ENCODE measurements around the gene RRM2. TPM values are rescaled to one million over a fixed set of nuclear protein-coding genes. Genes with fewer than 3 reads are reported as not detected.

Gene RRM2
- polyA plus RNA-seq, 2 of the 4 experiments (the other 2 are of a cell fraction): 84.4 to 111 TPM

GRCh38 chr2:10120158-10120876, 2.2 kb upstream of the RRM2 start (continued):
- TF ChIP-seq ZSCAN20 (CRISPR knock-in tag; IDR thresholded peaks at IDR 0.05) (no peak), PHF8 (IDR thresholded peaks at IDR 0.05; ENCODE audit: borderline replicate concordance, low read depth) (peak; percentile 88), FOSL2 (IDR thresholded peaks at IDR 0.05) (no peak), FOSL2 (CRISPR knock-in tag; IDR thresholded peaks at IDR 0.05) (peak; percentile 89), HOXA7 (CRISPR knock-in tag; IDR thresholded peaks at IDR 0.05) (no peak), ZFP36 (IDR thresholded peaks at IDR 0.05; ENCODE audit: borderline replicate concordance, partially characterized antibody) (no peak), GATA3 (IDR thresholded peaks at IDR 0.05; ENCODE audit: borderline replicate concordance) (peak; percentile 49), NPAS2 (CRISPR knock-in tag; IDR thresholded peaks at IDR 0.05; ENCODE audit: borderline replicate concordance) (no peak), JUN (IDR thresholded peaks at IDR 0.05) (peak; percentile 76 to 99; a peak in 4 of 5 replicates), ATOH8 (CRISPR knock-in tag; IDR thresholded peaks at IDR 0.05; ENCODE audit: low read depth) (peak; percentile 49; the same call in 1 of the 2 replicates), TFCP2L1 (CRISPR knock-in tag; IDR thresholded peaks at IDR 0.05) (peak; percentile 94), FOXS1 (CRISPR knock-in tag; IDR thresholded peaks at IDR 0.05) (no peak), ELK1 (IDR thresholded peaks at IDR 0.05; ENCODE audit: low read depth, low read length) (no peak), E2F6 (IDR thresholded peaks at IDR 0.05; ENCODE audit: borderline replicate concordance, low read depth) (peak; percentile 95), HES2 (IDR thresholded peaks at IDR 0.05) (no peak), CHD4 (IDR thresholded peaks at IDR 0.05; ENCODE audit: borderline replicate concordance) (no peak), KDM5A (IDR thresholded peaks at IDR 0.05) (no peak), EP300 (IDR thresholded peaks at IDR 0.05) (no peak), SMC3 (IDR thresholded peaks at IDR 0.05) (no peak), POLR2A (IDR thresholded peaks at IDR 0.05; ENCODE audit: low read length) (peak; percentile 83)
- TF ChIP-seq, protein P1, sequence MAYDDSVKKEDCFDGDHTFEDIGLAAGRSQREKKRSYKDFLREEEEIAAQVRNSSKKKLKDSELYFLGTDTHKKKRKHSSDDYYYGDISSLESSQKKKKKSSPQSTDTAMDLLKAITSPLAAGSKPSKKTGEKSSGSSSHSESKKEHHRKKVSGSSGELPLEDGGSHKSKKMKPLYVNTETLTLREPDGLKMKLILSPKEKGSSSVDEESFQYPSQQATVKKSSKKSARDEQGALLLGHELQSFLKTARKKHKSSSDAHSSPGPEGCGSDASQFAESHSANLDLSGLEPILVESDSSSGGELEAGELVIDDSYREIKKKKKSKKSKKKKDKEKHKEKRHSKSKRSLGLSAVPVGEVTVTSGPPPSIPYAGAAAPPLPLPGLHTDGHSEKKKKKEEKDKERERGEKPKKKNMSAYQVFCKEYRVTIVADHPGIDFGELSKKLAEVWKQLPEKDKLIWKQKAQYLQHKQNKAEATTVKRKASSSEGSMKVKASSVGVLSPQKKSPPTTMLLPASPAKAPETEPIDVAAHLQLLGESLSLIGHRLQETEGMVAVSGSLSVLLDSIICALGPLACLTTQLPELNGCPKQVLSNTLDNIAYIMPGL (CRISPR knock-in tag; IDR thresholded peaks at IDR 0.05; ENCODE audit: borderline replicate concordance): no peak
- TF ChIP-seq, protein P2, sequence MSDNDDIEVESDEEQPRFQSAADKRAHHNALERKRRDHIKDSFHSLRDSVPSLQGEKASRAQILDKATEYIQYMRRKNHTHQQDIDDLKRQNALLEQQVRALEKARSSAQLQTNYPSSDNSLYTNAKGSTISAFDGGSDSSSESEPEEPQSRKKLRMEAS (IDR thresholded peaks at IDR 0.05): peak; percentile 99

DNA sequence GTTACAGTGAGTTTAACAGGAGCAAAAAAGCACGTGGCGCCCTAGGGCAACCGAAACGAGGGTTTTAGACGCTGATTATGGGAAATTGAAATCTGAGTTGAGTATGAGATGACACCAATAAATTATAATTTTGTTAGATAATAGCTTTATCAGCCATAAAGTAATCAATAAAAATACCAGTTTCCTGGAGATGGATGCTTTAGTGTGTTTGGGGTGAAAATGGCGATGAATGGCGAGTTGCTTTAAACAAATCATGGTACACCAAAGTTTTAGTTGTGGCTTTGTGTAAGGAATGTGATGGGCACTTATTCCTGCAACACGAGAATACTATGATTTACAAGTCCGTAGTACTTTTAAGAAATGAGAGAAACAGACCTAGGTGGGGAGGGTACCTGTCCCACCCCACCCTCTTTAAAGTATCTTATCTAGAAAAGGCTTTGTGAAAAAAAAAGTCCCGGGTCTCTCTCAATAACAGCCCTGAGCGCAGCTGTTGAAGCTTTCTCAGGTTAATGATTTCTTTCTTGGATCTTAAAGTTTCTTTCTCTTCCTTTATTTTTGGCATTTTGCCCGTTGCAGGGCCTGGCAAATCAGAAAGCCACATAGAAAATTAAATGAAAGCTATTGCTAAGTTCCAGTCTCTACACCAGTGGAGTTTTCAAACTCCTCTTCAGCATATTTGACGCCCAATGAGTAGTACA, 1.5 kb upstream of the RRM2 start:
- ChIA-PET CTCF (interaction anchor here (0.7 to 4.4 kb wide), 9 partner anchors 15 to 327 kb away, joined by 3 to 31 read pairs (median 3); partner anchors contain the start of gene ODC1), POLR2A (interaction anchor here (0.6 to 1.2 kb wide), 3 partner anchors 111 to 314 kb away, joined by 3 to 4 read pairs (median 4); partner anchors contain the start of gene TAF1B)
- DNase-seq (ENCODE audit: low read depth in 1 of 2, low spot score in 1 of 2) (peak in 1 of 2 experiments; percentile 79), ATAC-seq (no peak), FAIRE-seq (no peak)
- Histone ChIP-seq H3K4me2 (peak overlapping the region; percentile 80), H3K4me3 (peak overlapping the region; percentile 76), H3K27ac (peak overlapping the region; percentile 88 to 95), H3K4me1 (peaks cover 30% of the 10 kb centered on the region), H3K9me3 (no peaks in the 10 kb centered on the region)
- 4% methylated on average over 13 of the region's 13 CpGs for WGBS (ENCODE audit: missing lambda C conversion rate)
- TF ChIP-seq FOSB (CRISPR knock-in tag; IDR thresholded peaks at IDR 0.05) (peak; percentile 88), JUN (IDR thresholded peaks at IDR 0.05) (peak in 1 of 2 experiments; percentile 3; a peak in 1 of 5 replicates), RARB (CRISPR knock-in tag; IDR thresholded peaks at IDR 0.05) (0 out of 2 replicates have a peak, but pooled peaks have one; percentile 16), HDAC2 (IDR thresholded peaks at IDR 0.05) (no peak), CEBPB (IDR thresholded peaks at IDR 0.05) (0 out of 4 replicates have a peak, but pooled peaks of 1 of the 2 experiments have one; percentile 0), REST (IDR thresholded peaks at IDR 0.05) (no peak), MYC (IDR thresholded peaks at IDR 0.05; ENCODE audit: borderline replicate concordance, low read length) (peak; percentile 21; the same call in 1 of the 2 replicates), NFE2L2 (conservative IDR thresholded peaks at IDR 0.05; ENCODE audit: low read length) (no peak)
- TF ChIP-seq, protein P2 (IDR thresholded peaks at IDR 0.05): peak; percentile 90

Data from A549 (cell line).